ENCODE results near the gene PSMB8. TPM values are rescaled to one million over a fixed set of nuclear protein-coding genes. Genes with fewer than 3 reads are reported as not detected.

PSMB8 gene
- total RNA-seq, 2 experiments from 2014 or later = 120 to 121 TPM

GRCh38 chr6:32815996-32816395, 27.9 kb downstream of the PSMB8 start:
- Mint-ChIP-seq H3K36me3 (ENCODE audit: low read depth) (no peaks in the 10 kb centered on the region), H3K9me3 (no peaks in the 10 kb centered on the region), H3K4me3 (no peak overlapping the region), H3K27ac (no peak overlapping the region), H3K4me1 (ENCODE audit: low read depth) (no peaks in the 10 kb centered on the region), H3K27me3 (no peaks in the 10 kb centered on the region)
- CTCF ChIA-PET = no interaction called here
- Histone ChIP-seq H3K27me3 (ENCODE audit: control insufficient read depth in 1 of 2, insufficient read depth in 2 of 2, low read length in 2 of 2) (no peaks in the 10 kb centered on the region), H3K27ac (ENCODE audit: low read depth in 1 of 2, low read length in 2 of 2) (no peak overlapping the region), H3K4me3 (ENCODE audit: low read length) (no peak overlapping the region), H3K4me1 (ENCODE audit: insufficient read depth, low read length) (no peaks in the 10 kb centered on the region), H3K9me3 (ENCODE audit: control insufficient read depth in 1 of 2, insufficient read depth in 1 of 2, low read length in 2 of 2) (no peaks in the 10 kb centered on the region), H3K36me3 (ENCODE audit: insufficient read depth, low read length) (no peaks in the 10 kb centered on the region)
- DNase-seq (no peak), ATAC-seq (ENCODE audit: poor library complexity) (no peak)
- POLR2A ChIA-PET = no interaction called here
- intact Hi-C loops (cut with DNase I, micrococcal nuclease) = no loop called here
- TF ChIP-seq, protein P1, sequence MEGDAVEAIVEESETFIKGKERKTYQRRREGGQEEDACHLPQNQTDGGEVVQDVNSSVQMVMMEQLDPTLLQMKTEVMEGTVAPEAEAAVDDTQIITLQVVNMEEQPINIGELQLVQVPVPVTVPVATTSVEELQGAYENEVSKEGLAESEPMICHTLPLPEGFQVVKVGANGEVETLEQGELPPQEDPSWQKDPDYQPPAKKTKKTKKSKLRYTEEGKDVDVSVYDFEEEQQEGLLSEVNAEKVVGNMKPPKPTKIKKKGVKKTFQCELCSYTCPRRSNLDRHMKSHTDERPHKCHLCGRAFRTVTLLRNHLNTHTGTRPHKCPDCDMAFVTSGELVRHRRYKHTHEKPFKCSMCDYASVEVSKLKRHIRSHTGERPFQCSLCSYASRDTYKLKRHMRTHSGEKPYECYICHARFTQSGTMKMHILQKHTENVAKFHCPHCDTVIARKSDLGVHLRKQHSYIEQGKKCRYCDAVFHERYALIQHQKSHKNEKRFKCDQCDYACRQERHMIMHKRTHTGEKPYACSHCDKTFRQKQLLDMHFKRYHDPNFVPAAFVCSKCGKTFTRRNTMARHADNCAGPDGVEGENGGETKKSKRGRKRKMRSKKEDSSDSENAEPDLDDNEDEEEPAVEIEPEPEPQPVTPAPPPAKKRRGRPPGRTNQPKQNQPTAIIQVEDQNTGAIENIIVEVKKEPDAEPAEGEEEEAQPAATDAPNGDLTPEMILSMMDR (IDR thresholded peaks at IDR 0.05) = no peak

DNA sequence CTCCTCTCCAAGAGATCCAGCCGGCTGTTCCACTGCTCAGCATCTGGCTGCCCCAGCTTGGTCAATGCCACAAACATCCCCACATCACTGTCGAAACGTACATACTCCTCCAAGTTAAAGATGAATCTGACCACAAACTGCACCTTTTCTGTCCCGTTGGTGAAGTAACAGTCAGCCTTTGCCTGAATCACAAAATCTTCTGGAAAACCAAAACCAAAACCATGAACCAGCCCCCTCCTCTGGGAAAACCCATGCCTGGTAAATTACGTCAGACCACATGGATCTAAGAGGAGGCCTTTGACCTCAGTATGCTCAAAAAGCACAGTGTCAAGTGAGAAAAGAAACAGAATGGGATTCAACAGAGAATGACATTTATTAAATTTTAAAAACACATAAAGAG, 28.7 kb downstream of the PSMB8 start:
- H3K4me3 Mint-ChIP-seq = no peak overlapping the region
- Histone ChIP-seq H3K4me1 (ENCODE audit: insufficient read depth, low read length) (no peaks in the 10 kb centered on the region), H3K9me3 (ENCODE audit: control insufficient read depth in 1 of 2, insufficient read depth in 1 of 2, low read length in 2 of 2) (no peaks in the 10 kb centered on the region), H3K27me3 (ENCODE audit: control insufficient read depth in 1 of 2, insufficient read depth in 2 of 2, low read length in 2 of 2) (no peaks in the 10 kb centered on the region), H3K4me3 (ENCODE audit: low read length) (no peak overlapping the region), H3K27ac (ENCODE audit: low read depth in 1 of 2, low read length in 2 of 2) (no peak overlapping the region), H3K36me3 (ENCODE audit: insufficient read depth, low read length) (no peaks in the 10 kb centered on the region)
- H3K9me3 Mint-ChIP-seq = no peaks in the 10 kb centered on the region
- TF ChIP-seq, protein P1 (IDR thresholded peaks at IDR 0.05) = no peak
- ATAC-seq (ENCODE audit: poor library complexity) (no peak), DNase-seq (no peak)
- H3K27me3 Mint-ChIP-seq = no peaks in the 10 kb centered on the region
- no peaks in the 10 kb centered on the region for H3K36me3 Mint-ChIP-seq (ENCODE audit: low read depth)
- intact Hi-C loops (cut with DNase I, micrococcal nuclease) = no loop called here
- H3K4me1 Mint-ChIP-seq (ENCODE audit: low read depth) = no peaks in the 10 kb centered on the region
- ChIA-PET CTCF (no interaction called here), POLR2A (no interaction called here)
- no peak overlapping the region for H3K27ac Mint-ChIP-seq

DNA sequence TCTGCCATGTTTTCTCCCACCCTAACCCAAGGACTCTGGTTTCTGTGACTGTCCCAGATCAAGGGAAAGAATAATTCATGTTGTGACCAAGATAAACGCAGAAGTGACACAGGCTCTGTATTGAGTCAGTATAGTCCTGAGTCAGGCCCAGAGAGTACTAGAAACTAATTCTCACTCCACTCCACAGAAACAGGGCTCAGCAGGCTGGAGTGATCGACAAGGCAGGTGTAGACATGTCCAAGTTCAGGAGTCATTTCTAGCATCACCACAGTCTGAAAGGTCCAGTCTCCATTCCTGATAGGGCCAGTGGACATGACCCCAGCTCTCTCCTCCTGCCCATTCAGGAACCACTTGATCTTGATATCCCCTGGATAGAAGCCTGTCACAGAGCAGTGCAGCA, 29.7 kb downstream of the PSMB8 start:
- no peaks in the 10 kb centered on the region for H3K4me1 Mint-ChIP-seq (ENCODE audit: low read depth)
- H3K9me3 ChIP-seq (ENCODE audit: control insufficient read depth in 1 of 2, insufficient read depth in 1 of 2, low read length in 2 of 2) = no peaks in the 10 kb centered on the region
- H3K4me3 Mint-ChIP-seq = no peak overlapping the region
- no peak for ATAC-seq (ENCODE audit: poor library complexity)
- no peak overlapping the region for H3K27ac Mint-ChIP-seq
- no peaks in the 10 kb centered on the region for H3K36me3 ChIP-seq (ENCODE audit: insufficient read depth, low read length)
- no peaks in the 10 kb centered on the region for H3K27me3 ChIP-seq (ENCODE audit: control insufficient read depth in 1 of 2, insufficient read depth in 2 of 2, low read length in 2 of 2)
- DNase-seq = no peak
- H3K4me3 ChIP-seq (ENCODE audit: low read length) = no peak overlapping the region
- H3K27me3 Mint-ChIP-seq = no peaks in the 10 kb centered on the region
- no peaks in the 10 kb centered on the region for H3K9me3 Mint-ChIP-seq
- POLR2A ChIA-PET = no interaction called here
- CTCF ChIA-PET = no interaction called here
- H3K4me1 ChIP-seq (ENCODE audit: insufficient read depth, low read length) = no peaks in the 10 kb centered on the region
- H3K36me3 Mint-ChIP-seq (ENCODE audit: low read depth) = no peaks in the 10 kb centered on the region
- TF ChIP-seq, protein P1 (IDR thresholded peaks at IDR 0.05) = no peak
- no peak overlapping the region for H3K27ac ChIP-seq (ENCODE audit: low read depth in 1 of 2, low read length in 2 of 2)
- intact Hi-C loops (cut with DNase I, micrococcal nuclease) = no loop called here

Measured in CD4-positive, alpha-beta T cell (primary cell).